Panc1 (cell line): ENCODE measurements around the gene PHF20.

Experiments used
- SIN3A ChIP-seq: IDR thresholded peaks from 2 replicates; pipeline ENCODE4 v1.6.1; 2012; ENCODE audit warnings: low read depth, mild to moderate bottlenecking, low read length, moderate library complexity, borderline replicate concordance; ENCODE audit not compliant: insufficient read depth
- TCF7L2 ChIP-seq: IDR thresholded peaks from 2 replicates; pipeline ENCODE4 v1.6.1; 2011; ENCODE audit warnings: mild to moderate bottlenecking, low read depth, low read length, inconsistent platforms
- TF ChIP-seq, protein P1 (sequence below): fragments of 450-650 bp; IDR thresholded peaks from 2 replicates; pipeline ENCODE4 v1.5.1; 2017; ENCODE audit warnings: mild to moderate bottlenecking
- TF ChIP-seq, protein P2 (sequence below), 2 experiments: IDR thresholded peaks; 2 replicates each; pipeline ENCODE4 v1.6.1; 2011 to 2012; ENCODE audit warnings: low read depth in 2 of 2, control low read depth in 1 of 2, low read length in 1 of 2, mild to moderate bottlenecking in 1 of 2, moderate library complexity in 1 of 2; ENCODE audit not compliant: insufficient read depth in 1 of 2

DNA sequence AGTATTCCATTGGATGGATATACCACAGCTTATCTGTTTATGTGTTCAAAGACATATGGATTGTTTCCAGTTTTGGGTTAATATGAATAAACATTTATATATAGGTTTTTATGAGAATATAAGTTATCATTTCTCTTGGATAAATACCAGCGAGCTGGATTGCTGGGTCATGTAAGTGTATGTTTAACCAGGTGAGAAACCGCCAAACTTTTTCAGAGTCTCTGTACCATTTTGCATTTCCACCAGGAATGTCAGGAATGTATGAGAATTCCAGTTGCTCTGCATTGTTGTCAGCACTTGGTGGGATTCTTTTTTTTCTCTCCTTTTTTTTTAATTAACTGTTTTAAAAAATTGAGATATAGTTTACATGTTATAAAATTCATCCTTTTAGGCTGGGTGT lies 52.1 kb downstream of the PHF20 start:
- TF ChIP-seq, protein P1, sequence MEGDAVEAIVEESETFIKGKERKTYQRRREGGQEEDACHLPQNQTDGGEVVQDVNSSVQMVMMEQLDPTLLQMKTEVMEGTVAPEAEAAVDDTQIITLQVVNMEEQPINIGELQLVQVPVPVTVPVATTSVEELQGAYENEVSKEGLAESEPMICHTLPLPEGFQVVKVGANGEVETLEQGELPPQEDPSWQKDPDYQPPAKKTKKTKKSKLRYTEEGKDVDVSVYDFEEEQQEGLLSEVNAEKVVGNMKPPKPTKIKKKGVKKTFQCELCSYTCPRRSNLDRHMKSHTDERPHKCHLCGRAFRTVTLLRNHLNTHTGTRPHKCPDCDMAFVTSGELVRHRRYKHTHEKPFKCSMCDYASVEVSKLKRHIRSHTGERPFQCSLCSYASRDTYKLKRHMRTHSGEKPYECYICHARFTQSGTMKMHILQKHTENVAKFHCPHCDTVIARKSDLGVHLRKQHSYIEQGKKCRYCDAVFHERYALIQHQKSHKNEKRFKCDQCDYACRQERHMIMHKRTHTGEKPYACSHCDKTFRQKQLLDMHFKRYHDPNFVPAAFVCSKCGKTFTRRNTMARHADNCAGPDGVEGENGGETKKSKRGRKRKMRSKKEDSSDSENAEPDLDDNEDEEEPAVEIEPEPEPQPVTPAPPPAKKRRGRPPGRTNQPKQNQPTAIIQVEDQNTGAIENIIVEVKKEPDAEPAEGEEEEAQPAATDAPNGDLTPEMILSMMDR: no peak
- no peak for TF ChIP-seq SIN3A
- TF ChIP-seq TCF7L2: no peak
- TF ChIP-seq, protein P2, sequence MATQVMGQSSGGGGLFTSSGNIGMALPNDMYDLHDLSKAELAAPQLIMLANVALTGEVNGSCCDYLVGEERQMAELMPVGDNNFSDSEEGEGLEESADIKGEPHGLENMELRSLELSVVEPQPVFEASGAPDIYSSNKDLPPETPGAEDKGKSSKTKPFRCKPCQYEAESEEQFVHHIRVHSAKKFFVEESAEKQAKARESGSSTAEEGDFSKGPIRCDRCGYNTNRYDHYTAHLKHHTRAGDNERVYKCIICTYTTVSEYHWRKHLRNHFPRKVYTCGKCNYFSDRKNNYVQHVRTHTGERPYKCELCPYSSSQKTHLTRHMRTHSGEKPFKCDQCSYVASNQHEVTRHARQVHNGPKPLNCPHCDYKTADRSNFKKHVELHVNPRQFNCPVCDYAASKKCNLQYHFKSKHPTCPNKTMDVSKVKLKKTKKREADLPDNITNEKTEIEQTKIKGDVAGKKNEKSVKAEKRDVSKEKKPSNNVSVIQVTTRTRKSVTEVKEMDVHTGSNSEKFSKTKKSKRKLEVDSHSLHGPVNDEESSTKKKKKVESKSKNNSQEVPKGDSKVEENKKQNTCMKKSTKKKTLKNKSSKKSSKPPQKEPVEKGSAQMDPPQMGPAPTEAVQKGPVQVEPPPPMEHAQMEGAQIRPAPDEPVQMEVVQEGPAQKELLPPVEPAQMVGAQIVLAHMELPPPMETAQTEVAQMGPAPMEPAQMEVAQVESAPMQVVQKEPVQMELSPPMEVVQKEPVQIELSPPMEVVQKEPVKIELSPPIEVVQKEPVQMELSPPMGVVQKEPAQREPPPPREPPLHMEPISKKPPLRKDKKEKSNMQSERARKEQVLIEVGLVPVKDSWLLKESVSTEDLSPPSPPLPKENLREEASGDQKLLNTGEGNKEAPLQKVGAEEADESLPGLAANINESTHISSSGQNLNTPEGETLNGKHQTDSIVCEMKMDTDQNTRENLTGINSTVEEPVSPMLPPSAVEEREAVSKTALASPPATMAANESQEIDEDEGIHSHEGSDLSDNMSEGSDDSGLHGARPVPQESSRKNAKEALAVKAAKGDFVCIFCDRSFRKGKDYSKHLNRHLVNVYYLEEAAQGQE (IDR thresholded peaks at IDR 0.05; ENCODE audit: insufficient read depth in 1 of 2, low read depth in 2 of 2, low read length in 1 of 2): no peak
